A549 treated with Mapracorat at 1 μM for 4 hours (cell line): ENCODE data around the gene HJV. TPM values are rescaled to one million over a fixed set of nuclear protein-coding genes. Genes with fewer than 3 reads are reported as not detected.

ENCODE experiments used
- total RNA-seq: library from RNA; stranded (reverse); fragments of 200-300 nt; extraction: Qiagen RNA extraction; gene quantifications from 5 replicates; pipeline ENCODE4 v1.2.3, GENCODE V29; 2022

Gene HJV, protein sequence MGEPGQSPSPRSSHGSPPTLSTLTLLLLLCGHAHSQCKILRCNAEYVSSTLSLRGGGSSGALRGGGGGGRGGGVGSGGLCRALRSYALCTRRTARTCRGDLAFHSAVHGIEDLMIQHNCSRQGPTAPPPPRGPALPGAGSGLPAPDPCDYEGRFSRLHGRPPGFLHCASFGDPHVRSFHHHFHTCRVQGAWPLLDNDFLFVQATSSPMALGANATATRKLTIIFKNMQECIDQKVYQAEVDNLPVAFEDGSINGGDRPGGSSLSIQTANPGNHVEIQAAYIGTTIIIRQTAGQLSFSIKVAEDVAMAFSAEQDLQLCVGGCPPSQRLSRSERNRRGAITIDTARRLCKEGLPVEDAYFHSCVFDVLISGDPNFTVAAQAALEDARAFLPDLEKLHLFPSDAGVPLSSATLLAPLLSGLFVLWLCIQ
- total RNA-seq = not detected in 5 replicates

DNA sequence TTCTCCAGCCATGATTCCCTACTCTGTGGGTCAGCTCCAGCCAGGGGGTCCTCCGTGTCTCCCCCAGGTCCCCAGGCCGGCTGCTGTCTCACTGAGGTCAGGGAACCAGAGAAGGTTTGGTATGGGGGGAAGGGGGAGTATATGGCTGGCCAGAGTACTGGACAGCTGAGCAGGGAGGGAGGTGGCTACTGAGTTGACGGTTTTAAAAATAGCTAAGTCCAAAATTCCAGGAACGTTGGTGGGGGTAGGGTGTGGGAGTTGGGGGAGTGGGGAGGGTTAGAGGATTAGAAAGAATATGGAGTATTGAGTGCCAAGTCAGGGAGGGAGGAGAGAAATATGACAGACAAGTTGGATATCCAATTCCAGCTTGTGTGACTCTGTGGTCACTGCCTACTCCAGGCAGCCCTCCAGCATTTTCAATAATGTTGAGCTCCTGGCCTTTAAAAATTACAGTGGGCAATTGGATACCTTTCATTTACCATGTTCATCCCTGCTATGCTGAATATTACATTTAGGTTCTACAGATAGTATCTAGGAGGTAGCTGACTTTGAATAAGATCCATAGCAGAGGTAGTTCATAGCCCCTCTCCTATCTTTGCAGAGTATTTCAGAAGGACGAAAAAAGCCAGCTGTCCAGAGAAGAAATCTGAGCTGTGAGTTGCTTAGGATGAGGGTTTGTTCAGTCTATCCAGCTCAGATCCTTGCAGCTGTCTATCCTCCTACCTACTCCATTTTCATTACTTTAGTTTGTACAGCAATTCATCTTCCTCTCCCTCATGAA, at the start of gene HJV:
HJV (minus strand) TSS at position 114 of the 781 bp plus-strand sequence. CDS start 1,504 bp downstream, outside the sequence.

DNA sequence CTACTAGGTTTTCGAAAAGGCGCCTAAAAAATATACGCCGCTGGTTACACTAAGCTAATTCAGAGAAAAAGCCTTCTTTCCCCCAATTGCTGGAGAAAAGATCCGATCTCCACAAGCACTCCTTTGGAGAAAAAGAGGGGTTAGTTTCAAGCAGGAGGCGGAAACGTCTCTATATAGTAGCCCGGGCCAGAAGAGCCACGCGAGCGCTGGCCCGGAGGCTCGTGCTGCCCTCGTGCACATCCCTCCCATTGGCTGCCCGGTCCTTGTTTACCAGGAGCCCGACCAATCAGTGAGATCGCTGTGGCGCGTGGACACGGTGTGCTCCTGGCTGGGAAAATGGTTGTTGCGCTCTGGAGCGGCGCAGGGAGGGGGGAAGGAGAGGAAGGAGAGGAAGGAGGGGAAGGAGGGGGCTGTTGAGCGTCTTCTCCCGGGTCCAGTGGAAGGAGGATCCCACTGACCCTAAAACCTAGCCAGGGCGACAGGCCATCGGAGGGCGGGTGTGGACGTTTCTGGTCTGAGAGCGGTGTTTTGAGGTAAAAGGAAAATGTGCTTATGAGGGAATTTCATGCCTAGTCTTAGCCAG, 25.0 kb downstream of the HJV start, which contains the start of gene TXNIP:
TXNIP (minus strand) TSS at position 147 of the 583 bp plus-strand sequence. CDS start 313 bp downstream, outside the sequence.

Other genes with a start within 250 kb of the HJV start
- gene RNF115, start 197.6 kb downstream of the HJV start, total RNA-seq = 12.3 to 13.3 TPM (median 13.1 TPM) in 5 replicates
- 35.4 to 41.4 TPM (median 38.1 TPM) in 5 replicates for gene POLR3C, start 197.5 kb downstream of the HJV start, total RNA-seq
- gene NUDT17, start 176.1 kb downstream of the HJV start, total RNA-seq = 6.0 to 7.2 TPM (median 7.1 TPM) in 5 replicates
- gene PIAS3, start 162.7 kb downstream of the HJV start, total RNA-seq = 34.4 to 41.6 TPM (median 40.6 TPM) in 5 replicates
- gene ANKRD35, start 135.9 kb downstream of the HJV start, total RNA-seq = 0.04 to 0.08 TPM (median 0.05 TPM) in 3 of 5 replicates, not detected in the others
- 1.2 to 1.9 TPM (median 1.7 TPM) in 5 replicates for gene ITGA10, start 111.7 kb downstream of the HJV start, total RNA-seq
- 33.2 to 41.4 TPM (median 36.2 TPM) in 5 replicates for gene PEX11B, start 103.0 kb downstream of the HJV start, total RNA-seq
- 224 to 253 TPM (median 231 TPM) in 5 replicates for gene RBM8A, start 94.3 kb downstream of the HJV start, total RNA-seq
- gene LIX1L, start 63.7 kb downstream of the HJV start, total RNA-seq = 10.3 to 12.0 TPM (median 11.7 TPM) in 5 replicates
- 0.21 to 0.42 TPM (median 0.27 TPM) in 5 replicates for gene ANKRD34A, start 57.2 kb downstream of the HJV start, total RNA-seq
- gene POLR3GL, start 57.0 kb downstream of the HJV start, total RNA-seq = 9.2 to 13.8 TPM (median 12.7 TPM) in 5 replicates
- gene TXNIP, start 25.2 kb downstream of the HJV start, total RNA-seq = 0.16 to 0.36 TPM (median 0.23 TPM) in 5 replicates
- gene NBPF10, start 123.1 kb upstream of the HJV start, total RNA-seq = 0.75 to 0.98 TPM (median 0.95 TPM) in 5 replicates
- gene NOTCH2NLA, start 207.3 kb upstream of the HJV start, total RNA-seq = 18.4 to 26.6 TPM (median 24.2 TPM) in 5 replicates